Sciatic nerve (tissue), 2 donors: ENCODE data around the gene TBC1D9. TPM values are rescaled to one million over a fixed set of nuclear protein-coding genes. Genes with fewer than 3 reads are reported as not detected.

Experiments used
- ATAC-seq: fragments of 200-7000 bp; cut with Tn5 transposase; one replicate; pipeline ENCODE4 v1.9.1; 2020; ENCODE audit warnings: mild to moderate bottlenecking, moderate library complexity
- DNase-seq: peaks from one replicate; pipeline ENCODE4 v3.0.0-alpha.2; 2020; ENCODE audit warnings: low spot score
- intact Hi-C: fragments of 100-400 bp; cut with DNase I; formaldehyde crosslinking; loops from one replicate; pipeline ENCODE4 v1.14.2; 2022
- total RNA-seq: library from RNA; stranded (reverse); fragmentation: NEBNext Ultra II Directional; extraction: Animal tissue kit (Norgen Biotek cat#: 25700); gene quantifications from one replicate; pipeline ENCODE4 v1.2.1, GENCODE V29; 2021
- donor health status: DM: no; HTN: no; CAD: no.
- donor health status: DM: no; HTN: no; CAD: no.

The TBC1D9 gene
- total RNA-seq, 1 donor from 2014 or later, result 27.2 TPM

DNA sequence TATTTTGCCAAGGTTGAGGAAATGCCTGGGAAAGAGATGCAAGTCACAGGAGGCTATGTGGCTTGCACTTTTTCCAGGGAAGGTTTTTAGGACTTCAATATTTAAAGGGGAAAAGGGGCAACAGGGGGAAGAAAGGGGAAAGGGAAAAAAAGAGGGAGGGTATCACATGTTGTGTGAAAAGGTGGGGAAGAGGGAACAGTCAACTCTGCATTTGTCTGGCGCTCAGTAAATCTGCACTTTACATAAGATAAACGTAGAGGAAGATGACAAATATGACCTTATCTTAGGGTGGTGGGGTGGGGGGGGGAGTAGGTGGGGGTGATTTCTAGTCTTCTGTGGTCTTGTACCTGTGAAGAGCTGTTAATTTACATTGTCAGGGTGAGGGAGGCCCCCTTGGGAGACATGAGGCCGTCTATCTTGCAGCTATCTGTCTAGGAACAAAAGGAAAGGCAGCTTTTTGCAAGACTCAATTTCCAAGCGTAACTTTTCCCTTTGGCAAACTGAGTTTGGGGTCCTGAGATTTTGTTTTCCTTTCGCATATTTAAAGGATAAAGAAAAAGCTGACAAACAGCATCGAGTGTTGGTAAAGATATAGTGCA is 115.9 kb downstream of the TBC1D9 start:
- intact Hi-C loops, result no loop called here
- no peak for ATAC-seq

DNA sequence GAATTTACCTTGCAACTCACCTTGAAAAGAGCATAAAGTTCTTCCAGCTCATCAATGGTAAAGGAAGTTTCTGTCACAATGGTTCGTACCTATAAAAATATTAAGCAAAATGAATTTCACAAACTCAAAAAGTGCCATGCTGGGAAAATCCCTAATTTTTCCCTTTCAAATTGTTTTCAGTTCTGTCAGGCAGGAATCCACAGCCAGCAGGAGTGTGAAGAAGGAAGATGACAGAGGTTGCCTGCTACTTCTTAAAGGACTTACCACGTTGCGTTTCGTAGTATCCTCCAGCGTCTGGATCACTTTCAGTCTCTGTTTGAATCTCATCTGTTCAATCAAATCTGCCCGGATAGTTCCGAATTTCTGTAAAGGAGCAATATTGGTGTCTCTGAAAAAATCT is 117.1 kb downstream of the TBC1D9 start:
- intact Hi-C loops, result no loop called here
- DNase-seq, result no peak
- ATAC-seq, result no peak

More for the DNA sequence above, 115.9 kb downstream of the TBC1D9 start:
- no peak for DNase-seq

DNA sequence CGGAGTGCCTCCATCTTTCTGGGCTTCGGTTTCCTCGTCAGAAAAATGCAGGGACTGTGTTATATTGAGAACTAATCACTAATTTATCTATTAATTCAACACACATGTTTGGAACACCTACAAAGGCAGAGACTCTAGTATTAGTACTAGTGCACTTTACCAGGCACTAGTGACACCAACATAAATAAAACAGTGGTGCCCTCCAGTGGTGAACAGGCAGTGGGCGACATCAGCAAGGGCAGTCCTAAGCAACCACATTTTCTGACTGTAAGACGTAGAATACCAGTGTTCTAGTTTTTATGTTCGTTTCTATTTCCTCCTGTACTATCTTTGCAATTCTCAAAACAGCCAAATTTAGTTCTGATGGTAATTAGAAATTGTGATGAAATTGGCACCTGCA is 118.3 kb downstream of the TBC1D9 start:
- intact Hi-C loops, result no loop called here
- ATAC-seq, result no peak
- no peak for DNase-seq

GRCh38 chr4:140635606-140636005 is 120.6 kb downstream of the TBC1D9 start:
- ATAC-seq (peak; percentile 85), DNase-seq (no peak)
- intact Hi-C loops, result no loop called here

- intact Hi-C loops, result no loop called here
- no peak for DNase-seq
- no peak for ATAC-seq
These were observed 122.2 kb downstream of the TBC1D9 start for GRCh38 chr4:140633951-140634350.

GRCh38 chr4:140633124-140633523 is 123.1 kb downstream of the TBC1D9 start:
- intact Hi-C loops, result no loop called here
- no peak for DNase-seq

DNA sequence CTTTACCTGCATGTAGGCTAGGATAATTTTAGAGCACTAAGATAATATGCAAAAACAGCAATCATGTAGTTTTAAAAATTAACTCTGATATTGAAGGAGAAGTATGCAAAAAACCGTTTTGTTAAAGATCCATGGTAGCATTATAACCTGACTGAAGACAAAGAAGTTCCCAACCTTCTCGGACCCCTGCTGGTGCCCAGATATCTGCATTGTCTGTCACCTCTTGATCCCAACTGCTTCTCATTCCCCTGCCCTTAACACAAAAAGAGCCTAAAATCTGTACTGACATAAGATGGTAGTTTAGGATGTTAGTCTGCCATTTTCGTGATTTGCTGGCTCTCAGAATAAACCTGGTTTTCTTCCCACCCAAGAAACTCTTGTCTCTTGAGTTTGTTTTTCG is 125.9 kb downstream of the TBC1D9 start:
- no peak for ATAC-seq
- DNase-seq, result no peak
- intact Hi-C loops, result no loop called here

More at GRCh38 chr4:140633124-140633523, 123.1 kb downstream of the TBC1D9 start:
- ATAC-seq, result no peak

GRCh38 chr4:140628016-140628415 is 128.2 kb downstream of the TBC1D9 start:
- DNase-seq (no peak), ATAC-seq (no peak)
- intact Hi-C loops, result no loop called here

- DNase-seq (no peak), ATAC-seq (no peak)
- intact Hi-C loops, result no loop called here
These were observed 129.4 kb downstream of the TBC1D9 start for GRCh38 chr4:140626661-140627376.

DNA sequence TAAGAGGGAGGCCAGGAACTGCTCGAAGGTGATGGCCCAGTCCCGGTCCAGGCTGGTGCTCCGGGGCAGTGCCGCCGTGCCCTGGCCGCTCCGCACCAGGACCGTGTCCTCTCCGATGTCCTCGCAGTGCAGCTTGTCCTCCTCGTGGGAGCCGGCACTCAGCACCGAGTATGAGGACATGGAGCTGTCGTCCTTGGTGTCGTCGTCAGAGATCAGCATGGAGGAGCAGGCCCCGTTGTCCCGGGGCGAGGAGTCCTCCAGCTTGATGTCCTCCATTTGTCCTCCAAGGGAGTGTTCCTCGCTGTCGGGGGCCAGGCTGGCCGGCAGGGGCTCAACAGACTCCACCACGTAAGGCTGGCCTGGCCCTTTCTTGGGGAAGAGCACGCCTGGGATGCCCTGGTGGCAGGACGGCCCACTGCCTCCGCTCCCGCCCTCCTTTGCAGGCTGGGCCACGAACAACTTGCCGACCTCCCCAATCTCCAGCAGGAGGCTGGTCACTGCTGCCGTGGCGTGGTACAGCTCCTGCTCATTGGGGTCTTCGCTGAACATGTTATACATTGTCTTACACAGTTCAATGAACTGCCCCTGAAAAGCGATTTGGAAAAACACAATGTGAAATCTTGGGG is 133.7 kb downstream of the TBC1D9 start:
- peak; percentile 17 for ATAC-seq

GRCh38 chr4:140621161-140621560 is 135.0 kb downstream of the TBC1D9 start:
- ATAC-seq, result no peak
- intact Hi-C loops, result no loop called here
- no peak for DNase-seq

More for the DNA sequence above, 133.7 kb downstream of the TBC1D9 start:
- no peak for DNase-seq
- intact Hi-C loops, result no loop called here

DNA sequence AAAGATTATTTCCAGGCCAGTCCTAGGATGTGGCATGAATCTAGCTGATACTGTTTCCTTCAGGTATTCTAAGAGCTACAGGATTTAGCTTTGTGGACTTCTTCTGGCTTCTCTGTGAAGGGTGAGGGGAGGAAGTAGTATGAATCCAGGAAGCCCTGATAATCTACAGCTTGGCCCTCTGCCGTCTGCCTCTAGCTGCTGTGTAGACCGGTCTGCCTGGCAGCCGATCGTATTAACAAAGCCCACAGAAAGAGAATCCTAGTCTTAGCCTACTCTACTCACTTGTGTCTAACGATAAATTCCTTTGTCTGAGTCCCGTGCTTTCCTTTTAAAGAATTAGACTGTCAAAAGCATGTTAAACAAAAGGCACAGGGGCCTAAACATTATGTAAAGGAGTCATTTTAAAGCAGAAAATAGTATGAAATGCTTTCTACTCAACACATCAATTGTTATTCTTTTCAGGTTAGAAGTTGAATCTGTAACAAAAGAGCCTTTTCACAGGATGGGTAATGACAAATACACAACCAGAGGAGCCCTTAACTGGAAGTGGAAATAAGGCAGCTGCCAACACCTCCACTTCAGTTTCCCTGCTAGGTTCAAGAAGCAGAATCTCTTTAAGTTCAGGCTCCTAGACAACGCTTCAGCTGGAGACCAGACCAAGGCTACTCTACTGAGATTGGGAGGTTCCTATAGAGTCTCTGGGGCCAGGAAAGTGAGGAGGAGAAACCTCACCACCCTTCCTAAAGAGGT is 138.5 kb downstream of the TBC1D9 start:
- ATAC-seq (no peak), DNase-seq (no peak)
- intact Hi-C loops, result no loop called here

GRCh38 chr4:140615451-140615850 is 140.7 kb downstream of the TBC1D9 start:
- intact Hi-C loops, result no loop called here
- no peak for DNase-seq
- no peak for ATAC-seq

- DNase-seq (no peak), ATAC-seq (no peak)
- intact Hi-C loops, result no loop called here
These were observed 143.8 kb downstream of the TBC1D9 start for GRCh38 chr4:140612357-140612756.

DNA sequence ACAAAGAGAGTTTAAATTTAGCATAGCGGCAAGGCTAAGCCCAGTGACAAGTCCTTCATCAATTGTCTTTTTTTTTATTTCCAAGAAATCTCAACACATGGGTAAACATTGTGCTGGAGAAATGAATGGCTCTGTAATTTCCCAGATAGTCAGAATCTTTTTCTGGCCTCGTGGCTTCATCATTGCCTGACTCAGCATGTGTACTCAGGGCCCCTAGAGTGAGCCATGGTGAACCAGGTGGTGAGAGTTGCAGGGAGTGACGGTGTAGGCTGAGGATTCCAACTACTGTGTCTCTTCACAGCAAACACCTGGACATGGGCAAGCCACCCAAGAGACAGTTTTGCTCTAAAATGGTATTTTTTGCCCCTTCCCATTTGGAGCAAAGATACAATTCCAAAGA is 144.3 kb downstream of the TBC1D9 start:
- DNase-seq, result no peak
- intact Hi-C loops, result no loop called here
- ATAC-seq, result no peak

- DNase-seq (no peak), ATAC-seq (peak; percentile 74)
- intact Hi-C loops, result no loop called here
These were observed 146.4 kb downstream of the TBC1D9 start for GRCh38 chr4:140609548-140610425.

DNA sequence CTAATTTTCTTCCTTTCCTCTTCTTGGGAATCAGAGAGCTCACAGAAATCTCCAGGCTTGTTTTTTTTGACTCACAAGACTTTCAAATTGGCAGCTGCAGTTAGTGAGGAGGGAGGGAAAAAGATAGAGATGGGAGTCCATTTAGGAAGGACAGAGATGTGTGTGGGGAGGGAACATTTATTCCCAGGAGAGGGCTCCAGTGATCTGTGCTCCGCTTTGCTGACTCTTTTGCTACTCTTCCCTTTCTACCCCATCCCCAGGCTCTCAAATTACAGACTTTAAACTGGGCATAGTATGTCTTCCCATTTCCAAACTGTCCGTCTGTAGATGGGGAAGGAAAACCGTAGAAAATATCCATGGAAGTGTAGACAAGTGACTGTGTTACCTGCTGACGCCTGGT is 148.3 kb downstream of the TBC1D9 start:
- intact Hi-C loops, result no loop called here
- no peak for DNase-seq
- no peak for ATAC-seq

DNA sequence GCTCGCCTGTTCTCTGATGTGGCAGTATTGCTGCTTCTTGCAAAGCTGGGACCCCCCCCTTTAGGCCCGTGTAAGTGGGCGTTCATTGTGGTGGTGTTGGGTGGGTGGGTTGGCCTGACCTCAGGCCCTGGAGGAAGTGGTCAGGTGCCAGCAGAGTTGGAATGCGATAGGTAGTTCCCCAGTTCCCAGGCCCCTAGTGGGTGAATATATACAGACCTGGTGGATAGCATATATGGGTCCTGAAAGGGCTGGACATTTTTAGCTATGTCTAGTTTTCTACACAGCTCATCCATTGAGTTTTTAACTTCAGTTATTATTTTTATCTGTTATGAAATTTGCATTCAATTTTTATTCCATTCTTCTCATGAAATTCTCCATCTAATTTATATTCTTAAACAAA is 151.6 kb downstream of the TBC1D9 start:
- no peak for DNase-seq
- ATAC-seq, result no peak
- intact Hi-C loops, result no loop called here

DNA sequence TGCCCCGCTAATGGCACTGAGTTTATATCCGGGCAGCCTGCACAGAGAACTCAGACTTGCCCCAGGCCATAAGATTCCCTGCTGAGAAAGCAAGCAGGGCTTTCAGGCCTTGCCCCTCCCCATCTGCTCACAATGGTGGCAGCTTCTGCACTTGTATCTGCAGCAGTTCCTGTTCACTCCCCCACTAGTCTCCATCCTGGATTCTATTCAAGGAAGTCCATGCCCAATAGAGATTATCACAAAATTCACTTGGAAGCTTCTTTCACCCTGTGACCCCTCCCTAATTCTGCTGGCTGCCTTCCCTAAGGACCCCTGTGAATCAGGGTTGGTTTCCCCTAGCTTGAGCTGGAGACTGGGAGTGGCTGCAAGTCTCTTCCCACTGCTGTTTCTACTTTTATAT is 152.9 kb downstream of the TBC1D9 start:
- intact Hi-C loops, result no loop called here
- DNase-seq (no peak), ATAC-seq (no peak)
